LNCAP (cell line): ENCODE measurements around the gene LRRC3C.

ENCODE experiments used
- TF ChIP-seq, protein P1 (sequence below): fragments of 450-650 bp; IDR thresholded peaks from 2 replicates; pipeline ENCODE4 v1.5.1; 2017; ENCODE audit warnings: mild to moderate bottlenecking

Gene LRRC3C

DNA sequence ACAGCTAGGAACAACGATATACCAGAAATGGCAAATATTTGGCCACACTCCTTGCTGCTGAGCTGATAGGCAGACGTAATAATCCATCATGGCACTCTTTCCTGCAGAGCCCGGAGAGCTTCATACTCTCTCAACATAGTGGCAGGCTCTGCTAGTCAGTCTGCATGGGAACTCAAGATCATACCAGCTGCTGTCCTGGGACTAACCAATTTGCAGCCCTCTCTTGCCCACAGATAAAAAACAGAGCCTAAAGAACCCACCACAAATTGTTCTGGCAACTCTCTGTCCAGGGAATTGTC is 22.6 kb upstream of the LRRC3C start:
- TF ChIP-seq, protein P1, sequence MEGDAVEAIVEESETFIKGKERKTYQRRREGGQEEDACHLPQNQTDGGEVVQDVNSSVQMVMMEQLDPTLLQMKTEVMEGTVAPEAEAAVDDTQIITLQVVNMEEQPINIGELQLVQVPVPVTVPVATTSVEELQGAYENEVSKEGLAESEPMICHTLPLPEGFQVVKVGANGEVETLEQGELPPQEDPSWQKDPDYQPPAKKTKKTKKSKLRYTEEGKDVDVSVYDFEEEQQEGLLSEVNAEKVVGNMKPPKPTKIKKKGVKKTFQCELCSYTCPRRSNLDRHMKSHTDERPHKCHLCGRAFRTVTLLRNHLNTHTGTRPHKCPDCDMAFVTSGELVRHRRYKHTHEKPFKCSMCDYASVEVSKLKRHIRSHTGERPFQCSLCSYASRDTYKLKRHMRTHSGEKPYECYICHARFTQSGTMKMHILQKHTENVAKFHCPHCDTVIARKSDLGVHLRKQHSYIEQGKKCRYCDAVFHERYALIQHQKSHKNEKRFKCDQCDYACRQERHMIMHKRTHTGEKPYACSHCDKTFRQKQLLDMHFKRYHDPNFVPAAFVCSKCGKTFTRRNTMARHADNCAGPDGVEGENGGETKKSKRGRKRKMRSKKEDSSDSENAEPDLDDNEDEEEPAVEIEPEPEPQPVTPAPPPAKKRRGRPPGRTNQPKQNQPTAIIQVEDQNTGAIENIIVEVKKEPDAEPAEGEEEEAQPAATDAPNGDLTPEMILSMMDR: no peak

DNA sequence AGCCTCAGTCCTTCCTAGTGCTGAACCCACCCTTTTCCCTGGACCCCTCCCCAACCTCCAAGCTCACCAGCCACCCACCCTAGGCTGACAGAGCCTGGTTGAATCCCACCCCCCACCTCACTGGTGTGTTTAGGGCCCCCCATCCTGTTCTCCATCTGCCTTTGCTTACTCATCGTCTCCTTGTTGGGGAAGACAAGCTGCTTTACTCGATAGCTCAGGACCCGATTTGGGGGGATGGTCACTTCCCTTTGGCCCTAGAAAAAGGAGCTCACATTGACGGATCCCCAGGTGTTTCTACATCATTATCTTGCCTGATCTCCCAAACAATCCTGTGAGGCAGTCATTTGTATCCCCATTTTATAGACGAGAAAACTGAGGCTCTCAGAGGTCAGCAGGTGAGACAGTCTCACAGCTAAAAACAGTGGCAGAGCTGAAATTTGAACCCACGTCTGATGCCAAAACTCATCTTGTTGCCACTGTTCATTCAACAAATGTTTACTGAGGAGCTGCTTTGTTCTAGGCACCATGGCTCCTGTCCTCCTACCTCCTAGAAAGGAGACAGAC is 18.7 kb upstream of the LRRC3C start:
- TF ChIP-seq, protein P1: no peak

DNA sequence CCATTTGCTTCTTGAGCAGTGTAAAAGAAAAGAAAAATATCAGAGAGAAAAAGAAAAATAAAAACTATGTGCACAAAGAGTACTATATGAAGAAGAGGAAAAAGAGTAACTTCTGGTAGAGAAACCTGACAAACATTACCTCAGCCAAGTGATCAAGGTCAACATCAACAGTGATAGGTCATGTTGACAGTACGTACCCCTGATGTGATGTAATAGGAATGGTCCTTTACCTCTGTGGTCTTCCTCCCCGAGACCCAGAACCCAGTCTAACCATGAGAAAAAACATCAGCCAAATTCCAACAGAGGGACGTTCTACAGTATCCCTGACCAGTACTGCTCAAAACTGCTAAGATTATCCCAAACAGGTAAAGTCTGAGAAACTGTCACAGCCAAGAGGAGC is 13.5 kb upstream of the LRRC3C start:
- TF ChIP-seq, protein P1: no peak

DNA sequence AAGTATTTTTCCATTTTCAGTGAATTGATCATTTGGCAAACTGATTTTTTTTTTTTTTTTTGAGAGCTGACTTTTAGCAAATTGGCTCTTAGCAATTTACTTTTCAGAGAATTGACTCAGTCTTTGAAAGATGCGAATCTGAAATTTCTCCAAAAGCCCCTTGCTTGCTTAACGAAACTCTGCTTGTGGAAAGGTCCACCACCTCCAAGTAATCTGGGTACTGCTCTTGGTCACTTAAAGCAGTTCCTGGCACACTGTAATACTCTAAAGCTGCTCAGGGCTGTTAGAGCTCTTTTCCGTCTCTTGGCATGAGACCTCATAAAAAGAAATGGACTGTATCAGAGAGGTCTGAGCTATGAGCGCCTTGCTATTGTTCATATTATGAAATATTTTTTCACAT is 12.0 kb upstream of the LRRC3C start:
- TF ChIP-seq, protein P1: no peak

DNA sequence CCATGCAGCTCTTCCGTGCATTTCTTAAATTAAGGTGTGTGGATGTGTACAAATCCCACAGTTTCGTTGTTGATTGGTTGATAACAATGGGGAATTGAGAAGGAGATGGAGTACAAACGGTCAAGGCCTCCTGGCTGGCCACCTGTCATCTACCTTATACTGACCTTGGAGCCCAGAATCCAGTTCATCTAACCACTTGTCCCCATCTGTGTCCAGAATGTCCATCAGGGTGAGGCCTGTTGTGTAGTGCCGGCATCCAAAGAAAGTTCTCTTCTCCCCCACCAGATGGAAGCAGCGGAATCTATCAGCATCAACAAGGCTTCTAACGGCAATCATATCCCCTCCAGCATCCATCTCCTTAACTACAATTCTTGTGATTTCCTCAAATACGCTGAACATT is 10.6 kb upstream of the LRRC3C start:
- TF ChIP-seq, protein P1: no peak

DNA sequence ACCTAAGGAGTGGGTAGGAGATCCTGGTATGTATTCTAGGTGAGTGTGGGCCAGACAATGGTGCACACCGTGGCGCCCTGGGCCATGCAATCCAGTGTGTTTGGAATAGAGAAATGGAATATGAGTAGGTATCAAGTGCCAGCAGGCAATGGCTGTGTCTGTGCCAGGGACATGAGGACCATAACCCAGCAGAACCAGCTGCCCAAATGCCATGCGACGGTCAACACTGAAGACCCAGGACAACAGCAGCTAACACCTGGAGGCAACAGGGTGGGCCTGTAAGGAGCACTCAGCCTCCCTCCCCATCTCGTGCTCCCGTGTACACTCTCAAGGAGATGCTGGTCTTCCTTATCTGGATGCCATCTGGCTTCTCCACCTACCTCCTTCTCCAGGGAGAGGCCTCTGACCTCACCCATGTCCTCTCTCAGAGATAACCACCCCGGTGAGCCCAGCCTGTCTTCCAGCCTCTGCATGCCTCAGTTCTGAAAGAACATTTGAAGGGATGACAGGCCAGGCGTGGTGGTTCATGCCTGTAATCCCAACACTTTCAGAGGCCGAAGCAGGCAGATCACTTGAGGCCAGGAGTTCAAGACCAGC is 8.3 kb upstream of the LRRC3C start:
- TF ChIP-seq, protein P1: no peak

DNA sequence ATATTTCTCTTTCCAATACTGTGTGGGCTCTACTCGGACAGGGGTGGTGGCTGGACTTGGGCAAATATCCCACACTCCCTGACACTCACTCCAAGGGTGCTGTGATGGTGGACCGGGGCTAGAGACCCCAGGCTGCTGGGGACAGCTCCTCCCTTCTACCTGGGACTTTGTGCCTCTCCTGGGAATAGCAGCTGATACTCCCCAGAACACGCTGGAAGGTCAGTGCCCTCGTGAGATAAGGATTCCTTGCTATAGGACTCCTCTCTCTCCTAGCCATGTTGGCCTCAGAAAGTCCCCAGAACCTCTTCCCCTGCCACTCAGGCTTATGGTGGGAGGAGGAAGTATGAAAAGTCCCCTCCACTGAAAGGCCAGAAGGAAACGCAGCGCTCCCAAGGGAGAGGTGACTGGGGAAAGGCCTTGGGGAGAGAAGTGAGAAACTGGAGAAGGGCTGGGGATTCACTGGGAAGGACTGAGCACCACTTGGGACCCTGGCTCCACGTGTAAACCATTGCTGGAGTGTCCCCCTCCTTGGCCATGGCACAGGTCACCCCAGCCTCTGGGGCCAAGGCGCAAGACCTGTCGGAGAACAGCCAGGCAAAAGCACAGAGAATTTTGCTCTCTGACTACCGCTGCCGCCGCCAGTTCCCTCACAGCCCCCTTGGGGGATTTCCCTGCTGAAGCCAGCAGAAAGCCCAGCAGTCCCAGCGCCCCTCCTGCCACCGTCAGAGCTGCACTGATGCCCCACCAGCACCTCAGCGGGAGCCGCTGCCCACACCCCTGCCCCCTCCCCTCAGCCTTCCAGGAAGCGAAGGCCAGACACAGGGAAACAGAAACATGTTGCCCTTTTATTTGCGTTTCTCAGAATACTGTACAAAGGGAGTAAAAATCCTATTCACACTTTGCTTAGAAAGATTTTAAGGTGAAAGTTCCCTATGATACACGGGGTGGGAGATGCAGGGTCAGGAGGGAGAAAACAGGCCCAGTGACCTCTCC is 7.0 kb upstream of the LRRC3C start:
- TF ChIP-seq, protein P1: no peak
